Fibroblast of lung (primary cell): Measurements from ENCODE around the gene JARID2. TPM values are rescaled to one million over a fixed set of nuclear protein-coding genes. Genes with fewer than 3 reads are reported as not detected.
"Not testable (repeated sequence)": the region's sequence is repeated elsewhere in the genome, so short reads cannot be mapped to it uniquely, and the experiment has no call there.

Experiments
- DNase-seq, 2 donors: peaks; one replicate each; pipeline versions ENCODE4 v3.0.0 to v3.0.0-alpha.2; 2010; ENCODE audit warnings: low read depth in 2 of 2
- H2AFZ ChIP-seq: 2 replicates; pipeline ENCODE4 v1.5.1; 2012; ENCODE audit warnings: low read length, control low read depth, inconsistent platforms
- H3K27ac ChIP-seq: 2 replicates; pipeline ENCODE4 v1.5.1; 2011; ENCODE audit warnings: low read length, control low read depth; ENCODE audit not compliant: insufficient read depth
- H3K27me3 ChIP-seq: 2 replicates; pipeline ENCODE4 v1.5.1; 2011; ENCODE audit warnings: mild to moderate bottlenecking, low read length; ENCODE audit not compliant: control insufficient read depth, insufficient read depth
- H3K36me3 ChIP-seq: 2 replicates; pipeline ENCODE4 v1.5.1; 2011; ENCODE audit warnings: low read length; ENCODE audit not compliant: control insufficient read depth, insufficient read depth
- H3K4me1 ChIP-seq: 2 replicates; pipeline ENCODE4 v1.5.1; 2011; ENCODE audit warnings: low read length; ENCODE audit not compliant: control insufficient read depth, insufficient read depth; ENCODE audit errors: extremely low read depth
- H3K4me2 ChIP-seq: 2 replicates; pipeline ENCODE4 v1.5.1; 2011; ENCODE audit warnings: low read length, control low read depth; ENCODE audit not compliant: insufficient read depth; ENCODE audit errors: extremely low read depth
- H3K4me3 ChIP-seq, 4 experiments: fragments of 200-600 bp in 1 of 4; sonication (generic) in 1 of 4; replicated peaks in 1 of 4; 2 replicates each; pipeline ENCODE4 v1.5.1; 2011 to 2016; ENCODE audit warnings: low read length in 4 of 4, low read depth in 3 of 4, mild to moderate bottlenecking in 3 of 4, control low read depth in 2 of 4, inconsistent platforms in 1 of 4, mixed read lengths in 1 of 4; ENCODE audit not compliant: insufficient read depth in 1 of 4; ENCODE audit errors: control extremely low read depth in 1 of 4
- H3K79me2 ChIP-seq: 2 replicates; pipeline ENCODE4 v1.5.1; 2012; ENCODE audit warnings: mild to moderate bottlenecking, low read length, inconsistent platforms; ENCODE audit not compliant: control insufficient read depth, insufficient read depth
- H3K9ac ChIP-seq: 2 replicates; pipeline ENCODE4 v1.5.1; 2011; ENCODE audit warnings: mild to moderate bottlenecking, low read length, control low read depth; ENCODE audit not compliant: insufficient read depth
- H3K9me3 ChIP-seq: 2 replicates; pipeline ENCODE4 v1.5.1; 2012; ENCODE audit warnings: low read depth, low read length; ENCODE audit not compliant: control insufficient read depth, insufficient read depth
- H4K20me1 ChIP-seq: 2 replicates; pipeline ENCODE4 v1.5.1; 2011; ENCODE audit warnings: low read length; ENCODE audit not compliant: control insufficient read depth, insufficient read depth; ENCODE audit errors: extremely low read depth
- CTCF ChIP-seq, 2 donors: IDR thresholded peaks in 1 of 2; conservative IDR thresholded peaks in 1 of 2; 1 replicate in 1 of 2; 2 replicates in 1 of 2; pipeline ENCODE4 v1.5.1; 2011 to 2012; ENCODE audit warnings: low read length in 2 of 2, control low read depth in 1 of 2, inconsistent platforms in 1 of 2, low read depth in 1 of 2, mild to moderate bottlenecking in 1 of 2
- EZH2 ChIP-seq: IDR thresholded peaks from 2 replicates; pipeline ENCODE4 v1.5.1; 2012; ENCODE audit warnings: low read length, control low read depth, mild to moderate bottlenecking; ENCODE audit errors: missing control alignments
- polyA plus RNA-seq, 2 donors: library from polyadenylated mRNA; depleted of rRNA in 1 of 2; stranded (reverse) in 1 of 2; unstranded in 1 of 2; fragments of >200 nt; gene quantifications; 2 replicates each; pipeline ENCODE4 v1.2.1, GENCODE V29; 2011 to 2012; ENCODE audit warnings: missing spikeins in 1 of 2
- total RNA-seq: library from RNA; depleted of rRNA; stranded (reverse); fragments of >200 nt; gene quantifications from 2 replicates; pipeline ENCODE4 v1.2.1, GENCODE V29; 2014

JARID2 gene
- total and polyA plus RNA-seq, 2 donors (not counting 1 experiment from before 2014, with no cell fraction given) = 5.0 to 8.2 TPM

- no peak overlapping the region for H3K9ac ChIP-seq
- no peak overlapping the region for H3K4me2 ChIP-seq
- H3K4me1 ChIP-seq = peaks cover 17% of the 10 kb centered on the region
- no peaks in the 10 kb centered on the region for H3K9me3 ChIP-seq
- H3K4me3 ChIP-seq = no peak overlapping the region
- no peak overlapping the region for H3K27ac ChIP-seq
- no peaks in the 10 kb centered on the region for H3K27me3 ChIP-seq
- DNase-seq = no peak
- no peak for TF ChIP-seq CTCF (conservative IDR thresholded peaks at IDR 0.05 in 1 of 2, IDR thresholded peaks at IDR 0.05 in 1 of 2; ENCODE audit: low read depth in 1 of 2, low read length in 2 of 2)
- no peak for TF ChIP-seq EZH2
- peaks cover 14% of the 10 kb centered on the region for H3K79me2 ChIP-seq
- no peaks in the 10 kb centered on the region for H3K36me3 ChIP-seq
- H2AFZ ChIP-seq = no peak overlapping the region
- no peaks in the 10 kb centered on the region for H4K20me1 ChIP-seq
Observed at GRCh38 chr6:15322184-15322583, 76.3 kb downstream of the JARID2 start.

GRCh38 chr6:15322781-15323536 lies 77.1 kb downstream of the JARID2 start:
- H2AFZ ChIP-seq = no peak overlapping the region
- no peaks in the 10 kb centered on the region for H3K36me3 ChIP-seq
- H3K79me2 ChIP-seq = peaks cover 16% of the 10 kb centered on the region
- H3K27ac ChIP-seq = no peak overlapping the region
- H3K4me3 ChIP-seq = no peak overlapping the region
- H3K9ac ChIP-seq = no peak overlapping the region
- H4K20me1 ChIP-seq = no peaks in the 10 kb centered on the region
- TF ChIP-seq EZH2 (no peak), CTCF (conservative IDR thresholded peaks at IDR 0.05 in 1 of 2, IDR thresholded peaks at IDR 0.05 in 1 of 2; ENCODE audit: low read depth in 1 of 2, low read length in 2 of 2) (no peak)
- no peaks in the 10 kb centered on the region for H3K27me3 ChIP-seq
- H3K4me1 ChIP-seq = peaks cover 17% of the 10 kb centered on the region
- H3K4me2 ChIP-seq = peak overlapping the region; percentile 71
- DNase-seq = peak; percentile 68 to 85
- H3K9me3 ChIP-seq = no peaks in the 10 kb centered on the region

GRCh38 chr6:15323611-15324010 lies 77.7 kb downstream of the JARID2 start:
- DNase-seq, H3K9ac ChIP-seq, H3K4me2 ChIP-seq, H3K36me3 ChIP-seq, H3K4me3 ChIP-seq, H3K27me3 ChIP-seq, H4K20me1 ChIP-seq, H3K9me3 ChIP-seq, H3K27ac ChIP-seq, H2AFZ ChIP-seq: not testable (repeated sequence)
- peaks cover 15% of the 10 kb centered on the region for H3K4me1 ChIP-seq
- peaks cover 17% of the 10 kb centered on the region for H3K79me2 ChIP-seq
